Mammary epithelial cell (primary cell): ENCODE data around the gene ABLIM3.

Experiments used
- EZH2 ChIP-seq: IDR thresholded peaks from 2 replicates; pipeline ENCODE4 v1.6.1; 2012; ENCODE audit warnings: low read length, inconsistent platforms, borderline replicate concordance
- TF ChIP-seq, protein P1 (sequence below), 2 donors: IDR thresholded peaks in 1 of 2; conservative IDR thresholded peaks in 1 of 2; 2 replicates each; pipeline ENCODE4 v1.5.1; 2011 to 2012; ENCODE audit warnings: inconsistent platforms in 2 of 2, low read length in 2 of 2, mild to moderate bottlenecking in 2 of 2, control low read depth in 1 of 2, low read depth in 1 of 2; ENCODE audit not compliant: insufficient read depth in 1 of 2; ENCODE audit errors: extremely low read depth in 1 of 2

DNA sequence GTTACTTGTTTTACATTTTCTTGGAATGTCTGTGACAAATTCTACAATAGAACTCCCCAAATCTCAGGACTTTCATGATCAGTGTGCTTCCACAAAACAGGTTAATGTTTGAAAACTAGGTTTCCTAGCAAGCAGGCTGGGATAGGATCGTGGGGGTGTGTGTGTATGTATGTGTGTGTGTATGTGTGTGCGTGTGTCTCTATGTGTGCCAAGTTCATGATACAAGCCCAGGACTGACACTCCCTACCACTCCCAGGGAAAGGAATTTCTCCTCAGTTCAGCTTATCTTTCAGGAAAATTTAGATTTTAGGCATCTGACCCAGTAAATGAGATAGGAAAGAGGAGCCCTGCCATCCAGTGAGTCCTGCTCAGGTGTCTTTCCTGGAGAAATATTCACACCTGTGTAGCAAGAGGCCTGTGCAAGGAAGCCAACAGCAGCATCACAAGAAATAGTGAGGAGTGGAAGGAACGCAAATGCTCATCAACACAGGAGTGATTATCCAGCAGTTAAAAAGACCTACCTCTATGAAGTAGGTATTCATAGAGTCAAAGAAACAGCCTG is 13.8 kb upstream of the ABLIM3 start:
- TF ChIP-seq, protein P1, sequence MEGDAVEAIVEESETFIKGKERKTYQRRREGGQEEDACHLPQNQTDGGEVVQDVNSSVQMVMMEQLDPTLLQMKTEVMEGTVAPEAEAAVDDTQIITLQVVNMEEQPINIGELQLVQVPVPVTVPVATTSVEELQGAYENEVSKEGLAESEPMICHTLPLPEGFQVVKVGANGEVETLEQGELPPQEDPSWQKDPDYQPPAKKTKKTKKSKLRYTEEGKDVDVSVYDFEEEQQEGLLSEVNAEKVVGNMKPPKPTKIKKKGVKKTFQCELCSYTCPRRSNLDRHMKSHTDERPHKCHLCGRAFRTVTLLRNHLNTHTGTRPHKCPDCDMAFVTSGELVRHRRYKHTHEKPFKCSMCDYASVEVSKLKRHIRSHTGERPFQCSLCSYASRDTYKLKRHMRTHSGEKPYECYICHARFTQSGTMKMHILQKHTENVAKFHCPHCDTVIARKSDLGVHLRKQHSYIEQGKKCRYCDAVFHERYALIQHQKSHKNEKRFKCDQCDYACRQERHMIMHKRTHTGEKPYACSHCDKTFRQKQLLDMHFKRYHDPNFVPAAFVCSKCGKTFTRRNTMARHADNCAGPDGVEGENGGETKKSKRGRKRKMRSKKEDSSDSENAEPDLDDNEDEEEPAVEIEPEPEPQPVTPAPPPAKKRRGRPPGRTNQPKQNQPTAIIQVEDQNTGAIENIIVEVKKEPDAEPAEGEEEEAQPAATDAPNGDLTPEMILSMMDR (conservative IDR thresholded peaks at IDR 0.05 in 1 of 2, IDR thresholded peaks at IDR 0.05 in 1 of 2; ENCODE audit: extremely low read depth in 1 of 2, insufficient read depth in 1 of 2, low read depth in 1 of 2, low read length in 2 of 2), result no peak
- TF ChIP-seq EZH2, result no peak
